ENCODE data around the gene FAH. TPM values are rescaled to one million over a fixed set of nuclear protein-coding genes. Genes with fewer than 3 reads are reported as not detected.
A peak's percentile ranks its signal among the peaks of the same experiment; 100 is the strongest.

The FAH gene
- total and polyA plus RNA-seq, 9 of the 15 experiments (the other 6 are each of a cell fraction or from before 2014, with no cell fraction given) = 66.8 to 310 (median 103) TPM

DNA sequence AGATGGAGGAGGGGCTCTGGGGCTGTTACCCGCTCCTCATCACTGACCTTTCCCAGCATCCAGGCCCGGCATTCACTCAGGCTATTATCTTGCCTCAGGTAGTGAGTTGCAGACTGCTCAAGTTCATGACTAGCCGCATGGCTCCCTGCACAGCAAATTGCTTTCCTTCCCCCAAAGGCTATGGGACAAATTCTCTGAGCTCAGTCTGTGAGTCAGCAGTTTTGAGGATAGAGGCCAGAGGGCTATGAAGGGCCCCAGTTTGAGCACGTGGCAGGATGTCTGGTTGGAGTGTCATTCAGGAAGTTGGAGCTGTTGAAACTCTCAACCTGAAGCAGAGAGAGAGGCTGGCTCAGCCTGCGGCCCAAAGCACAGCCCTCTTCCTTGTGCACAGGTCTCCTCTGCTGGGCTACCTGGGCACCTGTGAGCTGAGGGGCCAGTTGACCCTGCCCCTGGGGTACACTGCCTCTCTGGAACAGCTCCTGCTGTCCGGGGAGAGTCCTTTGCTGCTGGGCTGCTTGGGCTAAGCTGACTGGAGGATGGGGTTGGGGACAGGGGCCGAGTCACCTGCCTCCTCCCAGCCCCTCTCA, 7.9 kb downstream of the FAH start (continued):
- TF ChIP-seq, protein P1, sequence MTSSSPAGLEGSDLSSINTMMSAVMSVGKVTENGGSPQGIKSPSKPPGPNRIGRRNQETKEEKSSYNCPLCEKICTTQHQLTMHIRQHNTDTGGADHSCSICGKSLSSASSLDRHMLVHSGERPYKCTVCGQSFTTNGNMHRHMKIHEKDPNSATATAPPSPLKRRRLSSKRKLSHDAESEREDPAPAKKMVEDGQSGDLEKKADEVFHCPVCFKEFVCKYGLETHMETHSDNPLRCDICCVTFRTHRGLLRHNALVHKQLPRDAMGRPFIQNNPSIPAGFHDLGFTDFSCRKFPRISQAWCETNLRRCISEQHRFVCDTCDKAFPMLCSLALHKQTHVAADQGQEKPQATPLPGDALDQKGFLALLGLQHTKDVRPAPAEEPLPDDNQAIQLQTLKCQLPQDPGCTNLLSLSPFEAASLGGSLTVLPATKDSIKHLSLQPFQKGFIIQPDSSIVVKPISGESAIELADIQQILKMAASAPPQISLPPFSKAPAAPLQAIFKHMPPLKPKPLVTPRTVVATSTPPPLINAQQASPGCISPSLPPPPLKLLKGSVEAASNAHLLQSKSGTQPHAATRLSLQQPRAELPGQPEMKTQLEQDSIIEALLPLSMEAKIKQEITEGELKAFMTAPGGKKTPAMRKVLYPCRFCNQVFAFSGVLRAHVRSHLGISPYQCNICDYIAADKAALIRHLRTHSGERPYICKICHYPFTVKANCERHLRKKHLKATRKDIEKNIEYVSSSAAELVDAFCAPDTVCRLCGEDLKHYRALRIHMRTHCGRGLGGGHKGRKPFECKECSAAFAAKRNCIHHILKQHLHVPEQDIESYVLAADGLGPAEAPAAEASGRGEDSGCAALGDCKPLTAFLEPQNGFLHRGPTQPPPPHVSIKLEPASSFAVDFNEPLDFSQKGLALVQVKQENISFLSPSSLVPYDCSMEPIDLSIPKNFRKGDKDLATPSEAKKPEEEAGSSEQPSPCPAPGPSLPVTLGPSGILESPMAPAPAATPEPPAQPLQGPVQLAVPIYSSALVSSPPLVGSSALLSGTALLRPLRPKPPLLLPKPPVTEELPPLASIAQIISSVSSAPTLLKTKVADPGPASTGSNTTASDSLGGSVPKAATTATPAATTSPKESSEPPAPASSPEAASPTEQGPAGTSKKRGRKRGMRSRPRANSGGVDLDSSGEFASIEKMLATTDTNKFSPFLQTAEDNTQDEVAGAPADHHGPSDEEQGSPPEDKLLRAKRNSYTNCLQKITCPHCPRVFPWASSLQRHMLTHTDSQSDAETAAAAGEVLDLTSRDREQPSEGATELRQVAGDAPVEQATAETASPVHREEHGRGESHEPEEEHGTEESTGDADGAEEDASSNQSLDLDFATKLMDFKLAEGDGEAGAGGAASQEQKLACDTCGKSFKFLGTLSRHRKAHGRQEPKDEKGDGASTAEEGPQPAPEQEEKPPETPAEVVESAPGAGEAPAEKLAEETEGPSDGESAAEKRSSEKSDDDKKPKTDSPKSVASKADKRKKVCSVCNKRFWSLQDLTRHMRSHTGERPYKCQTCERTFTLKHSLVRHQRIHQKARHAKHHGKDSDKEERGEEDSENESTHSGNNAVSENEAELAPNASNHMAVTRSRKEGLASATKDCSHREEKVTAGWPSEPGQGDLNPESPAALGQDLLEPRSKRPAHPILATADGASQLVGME (CRISPR knock-in tag; IDR thresholded peaks at IDR 0.05) = peak; percentile 89
- no peak for TF ChIP-seq NR3C1 (CRISPR knock-in tag; IDR thresholded peaks at IDR 0.05)
- TF ChIP-seq SMAD4 (CRISPR knock-in tag; conservative IDR thresholded peaks at IDR 0.05) = peak; percentile 93
- no peak for TF ChIP-seq CAMTA2 (CRISPR knock-in tag; conservative IDR thresholded peaks at IDR 0.05)
- no peak for TF ChIP-seq TCFL5 (CRISPR knock-in tag; conservative IDR thresholded peaks at IDR 0.05)
- no peak for TF ChIP-seq KAT8 (IDR thresholded peaks at IDR 0.05; ENCODE audit: low read depth)
- TF ChIP-seq, protein P2, sequence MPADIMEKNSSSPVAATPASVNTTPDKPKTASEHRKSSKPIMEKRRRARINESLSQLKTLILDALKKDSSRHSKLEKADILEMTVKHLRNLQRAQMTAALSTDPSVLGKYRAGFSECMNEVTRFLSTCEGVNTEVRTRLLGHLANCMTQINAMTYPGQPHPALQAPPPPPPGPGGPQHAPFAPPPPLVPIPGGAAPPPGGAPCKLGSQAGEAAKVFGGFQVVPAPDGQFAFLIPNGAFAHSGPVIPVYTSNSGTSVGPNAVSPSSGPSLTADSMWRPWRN (IDR thresholded peaks at IDR 0.05; ENCODE audit: low read depth) = no peak
- TF ChIP-seq ZNF696 (CRISPR knock-in tag; conservative IDR thresholded peaks at IDR 0.05) = no peak
- TF ChIP-seq, protein P3, sequence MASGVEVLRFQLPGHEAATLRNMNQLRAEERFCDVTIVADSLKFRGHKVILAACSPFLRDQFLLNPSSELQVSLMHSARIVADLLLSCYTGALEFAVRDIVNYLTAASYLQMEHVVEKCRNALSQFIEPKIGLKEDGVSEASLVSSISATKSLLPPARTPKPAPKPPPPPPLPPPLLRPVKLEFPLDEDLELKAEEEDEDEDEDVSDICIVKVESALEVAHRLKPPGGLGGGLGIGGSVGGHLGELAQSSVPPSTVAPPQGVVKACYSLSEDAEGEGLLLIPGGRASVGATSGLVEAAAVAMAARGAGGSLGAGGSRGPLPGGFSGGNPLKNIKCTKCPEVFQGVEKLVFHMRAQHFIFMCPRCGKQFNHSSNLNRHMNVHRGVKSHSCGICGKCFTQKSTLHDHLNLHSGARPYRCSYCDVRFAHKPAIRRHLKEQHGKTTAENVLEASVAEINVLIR (CRISPR knock-in tag; IDR thresholded peaks at IDR 0.05) = no peak
- TF ChIP-seq GATA2 (CRISPR knock-in tag; IDR thresholded peaks at IDR 0.05) = no peak
- no peak for TF ChIP-seq RB1 (IDR thresholded peaks at IDR 0.05; ENCODE audit: low read depth)
- TF ChIP-seq, protein P4, sequence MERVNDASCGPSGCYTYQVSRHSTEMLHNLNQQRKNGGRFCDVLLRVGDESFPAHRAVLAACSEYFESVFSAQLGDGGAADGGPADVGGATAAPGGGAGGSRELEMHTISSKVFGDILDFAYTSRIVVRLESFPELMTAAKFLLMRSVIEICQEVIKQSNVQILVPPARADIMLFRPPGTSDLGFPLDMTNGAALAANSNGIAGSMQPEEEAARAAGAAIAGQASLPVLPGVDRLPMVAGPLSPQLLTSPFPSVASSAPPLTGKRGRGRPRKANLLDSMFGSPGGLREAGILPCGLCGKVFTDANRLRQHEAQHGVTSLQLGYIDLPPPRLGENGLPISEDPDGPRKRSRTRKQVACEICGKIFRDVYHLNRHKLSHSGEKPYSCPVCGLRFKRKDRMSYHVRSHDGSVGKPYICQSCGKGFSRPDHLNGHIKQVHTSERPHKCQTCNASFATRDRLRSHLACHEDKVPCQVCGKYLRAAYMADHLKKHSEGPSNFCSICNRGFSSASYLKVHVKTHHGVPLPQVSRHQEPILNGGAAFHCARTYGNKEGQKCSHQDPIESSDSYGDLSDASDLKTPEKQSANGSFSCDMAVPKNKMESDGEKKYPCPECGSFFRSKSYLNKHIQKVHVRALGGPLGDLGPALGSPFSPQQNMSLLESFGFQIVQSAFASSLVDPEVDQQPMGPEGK (CRISPR knock-in tag; IDR thresholded peaks at IDR 0.05; ENCODE audit: borderline replicate concordance) = 0 out of 2 replicates have a peak, but pooled peaks have one; percentile 10
- TF ChIP-seq, protein P5, sequence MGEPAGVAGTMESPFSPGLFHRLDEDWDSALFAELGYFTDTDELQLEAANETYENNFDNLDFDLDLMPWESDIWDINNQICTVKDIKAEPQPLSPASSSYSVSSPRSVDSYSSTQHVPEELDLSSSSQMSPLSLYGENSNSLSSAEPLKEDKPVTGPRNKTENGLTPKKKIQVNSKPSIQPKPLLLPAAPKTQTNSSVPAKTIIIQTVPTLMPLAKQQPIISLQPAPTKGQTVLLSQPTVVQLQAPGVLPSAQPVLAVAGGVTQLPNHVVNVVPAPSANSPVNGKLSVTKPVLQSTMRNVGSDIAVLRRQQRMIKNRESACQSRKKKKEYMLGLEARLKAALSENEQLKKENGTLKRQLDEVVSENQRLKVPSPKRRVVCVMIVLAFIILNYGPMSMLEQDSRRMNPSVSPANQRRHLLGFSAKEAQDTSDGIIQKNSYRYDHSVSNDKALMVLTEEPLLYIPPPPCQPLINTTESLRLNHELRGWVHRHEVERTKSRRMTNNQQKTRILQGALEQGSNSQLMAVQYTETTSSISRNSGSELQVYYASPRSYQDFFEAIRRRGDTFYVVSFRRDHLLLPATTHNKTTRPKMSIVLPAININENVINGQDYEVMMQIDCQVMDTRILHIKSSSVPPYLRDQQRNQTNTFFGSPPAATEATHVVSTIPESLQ (CRISPR knock-in tag; IDR thresholded peaks at IDR 0.05) = 0 out of 2 replicates have a peak, but pooled peaks have one; percentile 61
- no peak for TF ChIP-seq RBM14 (IDR thresholded peaks at IDR 0.05; ENCODE audit: borderline replicate concordance, insufficient read depth, low read depth, low read length)

All from K562 (cell line).